Kidney (tissue), 14 donors: Measurements from ENCODE around the gene FGR. TPM values are rescaled to one million over a fixed set of nuclear protein-coding genes. Genes with fewer than 3 reads are reported as not detected.

ENCODE experiments used
- DNase-seq, 5 donors: peaks; one replicate each; pipeline ENCODE4 v3.0.0-alpha.2; 2013 to 2020
- FAIRE-seq: peaks from 2 replicates; lab custom pipeline; 2012; peaks lifted over from hg19 to GRCh38; lab: Jason Lieb, UNC
- H3K27ac ChIP-seq, 2 donors: one replicate each; pipeline ENCODE4 v1.7.0; 2013; ENCODE audit warnings: low read depth in 2 of 2, low read length in 2 of 2, inconsistent platforms in 1 of 2
- H3K27me3 ChIP-seq: one replicate; pipeline ENCODE4 v1.7.1; 2013; ENCODE audit warnings: low read length, inconsistent platforms; ENCODE audit not compliant: control insufficient read depth, insufficient read depth
- H3K36me3 ChIP-seq, 3 donors: one replicate each; pipeline versions ENCODE4 v1.7.0 to v1.7.1; 2013; ENCODE audit warnings: low read length in 3 of 3, control low read depth in 1 of 3, inconsistent platforms in 1 of 3; ENCODE audit not compliant: insufficient read depth in 3 of 3, control insufficient read depth in 2 of 3
- H3K4me1 ChIP-seq, 3 donors: one replicate each; pipeline versions ENCODE4 v1.7.0 to v1.7.1; 2013; ENCODE audit warnings: low read length in 3 of 3, inconsistent platforms in 1 of 3, low read depth in 1 of 3; ENCODE audit not compliant: control insufficient read depth in 2 of 3, insufficient read depth in 2 of 3
- H3K4me3 ChIP-seq, 3 donors: one replicate each; pipeline versions ENCODE4 v1.7.0 to v1.8.1; 2013; ENCODE audit warnings: low read length in 3 of 3, control low read depth in 1 of 3, inconsistent platforms in 1 of 3
- H3K9ac ChIP-seq, 3 donors: one replicate each; pipeline versions ENCODE4 v1.7.0 to v1.7.1; 2013; ENCODE audit warnings: low read length in 3 of 3, control low read depth in 1 of 3, inconsistent platforms in 1 of 3
- H3K9me3 ChIP-seq, 3 donors: one replicate each; pipeline versions ENCODE4 v1.7.0 to v1.7.1; 2013; ENCODE audit warnings: low read length in 3 of 3, control low read depth in 1 of 3, inconsistent platforms in 1 of 3; ENCODE audit not compliant: control insufficient read depth in 2 of 3, insufficient read depth in 1 of 3
- intact Hi-C: fragments of 100-400 bp; cut with DNase I; formaldehyde crosslinking; loops from one replicate; pipeline ENCODE4 v1.11.1; 2022
- polyA plus RNA-seq: library from polyadenylated mRNA; stranded (reverse); fragments of 350-450 nt; fragmentation: Illumina TruSeq; extraction: RNeasy Lipid Tissue Mini Kit (QIAGEN cat#74804); gene quantifications from one replicate; pipeline ENCODE4 v1.2.3, GENCODE V29; 2014; ENCODE audit warnings: low read depth, low replicate concordance; ENCODE audit not compliant: insufficient read depth
- total RNA-seq: library from RNA; stranded (reverse); fragmentation: NEBNext Ultra II Directional; extraction: Animal tissue kit (Norgen Biotek cat#: 25700); gene quantifications from one replicate; pipeline ENCODE4 v1.2.1, GENCODE V29; 2021
- TF ChIP-seq, protein P1 (sequence below): IDR thresholded peaks from 3 replicates; pipeline ENCODE4 v1.5.1; 2012; ENCODE audit warnings: mild to moderate bottlenecking, moderate library complexity, borderline replicate concordance; ENCODE audit not compliant: insufficient read depth; ENCODE audit errors: extremely low read depth
- donor health status: control.
- donor health status: control.
- donor health status: control.
- donor health status: control.
- donor health status: control.
- donor health status: DM: yes; HTN: yes; CAD: no.
- donor health status: Normal renal cell carcinoma (clear cell type).

The FGR gene
- total and polyA plus RNA-seq, 2 donors from 2014 or later, result 2.5 to 23.3 TPM

DNA sequence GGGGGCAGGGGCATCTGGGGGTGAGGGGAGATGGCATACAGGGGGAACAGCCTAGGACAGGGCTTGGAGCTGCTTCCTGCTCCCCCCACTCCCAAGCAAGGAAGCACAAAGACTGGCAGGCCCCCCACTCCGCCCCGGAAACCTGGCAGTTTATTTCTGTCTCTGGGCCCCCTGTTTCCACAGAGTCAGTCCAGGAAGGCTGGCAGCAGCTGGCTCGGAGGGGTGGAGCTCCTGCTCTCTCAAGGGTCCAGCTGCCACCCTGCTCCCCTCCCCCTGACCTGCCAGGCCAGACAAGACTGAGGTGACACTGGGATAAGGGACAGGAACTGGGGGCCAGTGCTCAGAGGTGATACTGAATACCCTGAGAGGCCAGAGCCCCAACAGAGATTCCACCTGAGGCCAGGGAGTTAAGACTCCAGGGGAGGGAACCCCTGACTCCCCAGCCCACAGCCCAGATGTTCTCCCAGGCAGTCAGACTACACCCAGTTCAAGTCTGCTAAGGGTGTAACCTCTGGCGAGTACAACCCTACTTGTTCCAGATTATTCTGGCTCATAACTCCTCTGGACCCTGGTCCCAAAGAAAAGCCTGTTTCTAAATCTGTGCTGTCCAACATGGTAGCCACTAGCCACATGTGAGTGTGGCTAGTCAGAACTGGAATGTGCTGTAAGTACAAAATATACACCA lies 57.3 kb downstream of the FGR start:
- Histone ChIP-seq H3K4me3 (no peak overlapping the region), H3K9me3 (no peaks in the 10 kb centered on the region), H3K27ac (peak overlapping the region in 1 of 2 donors; percentile 13), H3K9ac (no peak overlapping the region), H3K27me3 (no peaks in the 10 kb centered on the region), H3K4me1 (peaks cover 7 to 44% (median 30%) of the 10 kb centered on the region in 3 donors), H3K36me3 (no peaks in the 10 kb centered on the region)
- TF ChIP-seq, protein P1, sequence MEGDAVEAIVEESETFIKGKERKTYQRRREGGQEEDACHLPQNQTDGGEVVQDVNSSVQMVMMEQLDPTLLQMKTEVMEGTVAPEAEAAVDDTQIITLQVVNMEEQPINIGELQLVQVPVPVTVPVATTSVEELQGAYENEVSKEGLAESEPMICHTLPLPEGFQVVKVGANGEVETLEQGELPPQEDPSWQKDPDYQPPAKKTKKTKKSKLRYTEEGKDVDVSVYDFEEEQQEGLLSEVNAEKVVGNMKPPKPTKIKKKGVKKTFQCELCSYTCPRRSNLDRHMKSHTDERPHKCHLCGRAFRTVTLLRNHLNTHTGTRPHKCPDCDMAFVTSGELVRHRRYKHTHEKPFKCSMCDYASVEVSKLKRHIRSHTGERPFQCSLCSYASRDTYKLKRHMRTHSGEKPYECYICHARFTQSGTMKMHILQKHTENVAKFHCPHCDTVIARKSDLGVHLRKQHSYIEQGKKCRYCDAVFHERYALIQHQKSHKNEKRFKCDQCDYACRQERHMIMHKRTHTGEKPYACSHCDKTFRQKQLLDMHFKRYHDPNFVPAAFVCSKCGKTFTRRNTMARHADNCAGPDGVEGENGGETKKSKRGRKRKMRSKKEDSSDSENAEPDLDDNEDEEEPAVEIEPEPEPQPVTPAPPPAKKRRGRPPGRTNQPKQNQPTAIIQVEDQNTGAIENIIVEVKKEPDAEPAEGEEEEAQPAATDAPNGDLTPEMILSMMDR, result no peak
- no peak for FAIRE-seq
- DNase-seq, result peak in 2 of 5 donors; percentile 43 to 60
- intact Hi-C loops, result no loop called here

DNA sequence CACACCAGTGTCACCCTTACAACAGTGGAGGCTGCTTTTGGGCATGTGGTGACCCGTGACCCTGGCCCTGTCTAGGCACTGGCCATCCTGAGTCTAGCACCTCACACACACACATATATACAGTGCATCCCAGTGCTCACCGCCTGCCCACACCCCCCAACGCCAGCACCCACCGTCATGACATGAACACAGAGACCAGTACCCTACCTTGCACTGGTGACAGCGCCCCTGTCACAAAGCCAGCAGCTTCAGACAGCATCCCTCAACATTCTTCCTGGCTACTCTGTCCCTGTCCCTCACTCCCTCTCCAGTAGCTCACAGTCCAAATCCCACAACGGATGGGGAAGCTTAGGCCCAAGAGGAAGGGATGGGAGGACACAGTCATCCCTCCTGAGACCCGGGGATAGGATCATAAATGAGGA lies 58.2 kb downstream of the FGR start:
- peak overlapping the region in 1 of 3 donors; percentile 37 for H3K9ac ChIP-seq
- no peak for FAIRE-seq
- H3K9me3 ChIP-seq, result no peaks in the 10 kb centered on the region
- peak overlapping the region in 1 of 2 donors; percentile 75 for H3K27ac ChIP-seq
- peaks cover 11 to 50% (median 36%) of the 10 kb centered on the region in 3 donors for H3K4me1 ChIP-seq
- TF ChIP-seq, protein P1, result no peak
- H3K4me3 ChIP-seq, result no peak overlapping the region
- intact Hi-C loops, result no loop called here
- DNase-seq, result peak in 2 of 5 donors; percentile 14 to 63
- no peaks in the 10 kb centered on the region for H3K36me3 ChIP-seq
- H3K27me3 ChIP-seq, result no peaks in the 10 kb centered on the region

DNA sequence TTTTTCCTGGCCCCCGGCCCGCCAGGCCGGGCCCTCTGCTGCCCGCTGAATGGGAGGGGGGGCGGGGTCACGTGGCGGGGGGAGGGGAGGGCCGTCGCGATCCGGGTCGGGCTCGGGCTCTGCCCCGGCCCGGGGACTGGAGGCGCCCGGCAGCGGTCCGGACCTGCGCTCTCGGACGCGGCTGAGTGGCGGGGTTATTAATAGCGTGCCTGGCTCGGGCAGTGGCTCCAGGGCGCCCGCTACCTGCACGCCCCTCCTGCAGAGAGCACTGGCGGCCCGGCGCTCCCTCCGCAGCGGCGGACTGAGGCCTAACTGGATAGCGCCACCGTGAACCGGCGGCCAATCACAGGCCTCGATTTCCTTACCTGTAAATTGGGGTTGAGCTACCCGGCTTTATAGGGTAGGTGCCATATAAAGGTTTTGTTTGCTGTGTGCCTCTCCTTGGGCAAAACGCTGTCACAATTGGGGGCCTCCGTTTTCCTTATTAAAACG lies 59.1 kb downstream of the FGR start:
- DNase-seq (peak; percentile 82 to 90 (median 86)), FAIRE-seq (no peak)
- Histone ChIP-seq H3K4me1 (peaks cover 15 to 51% (median 35%) of the 10 kb centered on the region in 3 donors), H3K9me3 (no peaks in the 10 kb centered on the region), H3K4me3 (peak overlapping the region in 2 of 3 donors; percentile 10 to 35), H3K36me3 (no peaks in the 10 kb centered on the region), H3K9ac (peak overlapping the region in 1 of 3 donors; percentile 37), H3K27me3 (no peaks in the 10 kb centered on the region), H3K27ac (peak overlapping the region; percentile 55 to 88)
- TF ChIP-seq, protein P1, result no peak
- intact Hi-C loops, result no loop called here
